Adrenal gland (tissue), 5 donors: ENCODE data around the gene U2SURP.

Source experiments
- POLR2A ChIP-seq, 2 donors: fragments of 450-650 bp; IDR thresholded peaks; one replicate each; pipeline ENCODE4 v1.6.1; 2017; ENCODE audit warnings: antibody characterized with exemption in 2 of 2, mild to moderate bottlenecking in 2 of 2, moderate library complexity in 1 of 2
- TF ChIP-seq, protein P1 (sequence below), 6 experiments: fragments of 450-650 bp in 4 of 6; fragments of 200-600 bp in 2 of 6; sonication (generic) in 1 of 6; IDR thresholded peaks; 1 replicate in 5 of 6; 2 replicates in 1 of 6; pipeline versions ENCODE4 v1.5.1 to v1.8.0; 2016 to 2021; ENCODE audit warnings: antibody characterized with exemption in 6 of 6, mild to moderate bottlenecking in 2 of 6, moderate library complexity in 1 of 6
- donor health status: DM: no; HTN: no; CAD: no.

DNA sequence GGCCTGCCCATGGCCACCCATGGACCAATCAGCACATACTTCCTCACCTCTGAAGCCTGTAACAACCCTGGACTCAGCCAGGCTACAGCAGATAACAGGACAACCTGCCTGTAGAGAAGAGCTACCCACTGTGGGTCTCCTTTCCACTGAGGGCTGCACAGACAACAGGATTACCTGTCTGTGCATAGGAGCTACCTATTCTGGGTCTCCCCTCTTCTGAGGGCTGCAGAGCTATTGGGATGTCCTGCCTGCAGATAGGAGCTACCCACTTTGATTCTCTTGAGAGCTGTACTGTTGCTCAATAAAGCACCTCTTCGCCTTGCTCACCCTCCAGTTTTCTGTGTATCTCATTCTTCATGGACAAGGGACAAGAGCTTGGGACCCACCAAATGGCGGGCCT is 94.4 kb downstream of the U2SURP start:
- TF ChIP-seq, protein P1, sequence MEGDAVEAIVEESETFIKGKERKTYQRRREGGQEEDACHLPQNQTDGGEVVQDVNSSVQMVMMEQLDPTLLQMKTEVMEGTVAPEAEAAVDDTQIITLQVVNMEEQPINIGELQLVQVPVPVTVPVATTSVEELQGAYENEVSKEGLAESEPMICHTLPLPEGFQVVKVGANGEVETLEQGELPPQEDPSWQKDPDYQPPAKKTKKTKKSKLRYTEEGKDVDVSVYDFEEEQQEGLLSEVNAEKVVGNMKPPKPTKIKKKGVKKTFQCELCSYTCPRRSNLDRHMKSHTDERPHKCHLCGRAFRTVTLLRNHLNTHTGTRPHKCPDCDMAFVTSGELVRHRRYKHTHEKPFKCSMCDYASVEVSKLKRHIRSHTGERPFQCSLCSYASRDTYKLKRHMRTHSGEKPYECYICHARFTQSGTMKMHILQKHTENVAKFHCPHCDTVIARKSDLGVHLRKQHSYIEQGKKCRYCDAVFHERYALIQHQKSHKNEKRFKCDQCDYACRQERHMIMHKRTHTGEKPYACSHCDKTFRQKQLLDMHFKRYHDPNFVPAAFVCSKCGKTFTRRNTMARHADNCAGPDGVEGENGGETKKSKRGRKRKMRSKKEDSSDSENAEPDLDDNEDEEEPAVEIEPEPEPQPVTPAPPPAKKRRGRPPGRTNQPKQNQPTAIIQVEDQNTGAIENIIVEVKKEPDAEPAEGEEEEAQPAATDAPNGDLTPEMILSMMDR (IDR thresholded peaks at IDR 0.05), result no peak
- no peak for TF ChIP-seq POLR2A (IDR thresholded peaks at IDR 0.05)
